ENCODE data around the gene C16orf46.

Gene C16orf46

DNA sequence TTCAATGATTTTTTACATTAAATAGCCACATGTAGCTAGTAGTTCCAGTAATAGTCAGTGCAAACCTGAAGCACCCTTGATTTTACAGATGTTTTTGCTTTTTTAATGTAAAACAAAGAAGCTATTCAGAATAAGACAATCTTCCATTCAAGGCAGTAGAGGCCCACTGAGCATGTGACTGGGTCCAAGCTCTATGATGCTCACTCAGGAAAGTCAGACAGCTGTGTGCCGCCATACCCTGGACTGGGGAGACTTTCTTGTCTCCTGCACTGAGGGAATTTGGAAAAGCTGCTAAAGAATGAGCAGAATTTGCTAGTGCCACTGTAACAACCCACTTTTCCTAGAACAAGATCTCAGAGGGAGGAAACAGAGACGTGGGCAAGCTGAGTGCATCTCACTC lies 58.5 kb downstream of the C16orf46 start:
- no peak for DNase-seq (ENCODE audit: low read depth in 2 of 2)

DNA sequence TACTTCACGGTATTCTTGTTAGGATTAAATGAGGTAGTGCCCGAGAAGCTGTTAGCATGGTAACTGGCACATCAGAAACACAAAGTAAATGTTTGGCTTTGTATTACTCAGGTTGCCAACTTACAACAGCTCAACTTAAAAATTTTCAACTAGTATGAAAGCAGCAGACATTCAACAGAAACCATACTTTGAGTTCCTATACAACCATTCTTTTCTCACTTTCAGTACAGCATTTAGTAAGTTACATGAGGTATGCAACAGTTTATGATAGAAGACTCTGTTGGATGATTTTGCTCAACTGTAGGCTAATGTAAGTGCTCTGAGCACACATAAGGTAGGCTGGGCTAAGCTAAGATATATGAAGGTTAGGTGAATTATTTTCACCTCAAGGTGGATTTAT lies 62.4 kb downstream of the C16orf46 start:
- DNase-seq (ENCODE audit: low read depth in 2 of 2): no peak

DNA sequence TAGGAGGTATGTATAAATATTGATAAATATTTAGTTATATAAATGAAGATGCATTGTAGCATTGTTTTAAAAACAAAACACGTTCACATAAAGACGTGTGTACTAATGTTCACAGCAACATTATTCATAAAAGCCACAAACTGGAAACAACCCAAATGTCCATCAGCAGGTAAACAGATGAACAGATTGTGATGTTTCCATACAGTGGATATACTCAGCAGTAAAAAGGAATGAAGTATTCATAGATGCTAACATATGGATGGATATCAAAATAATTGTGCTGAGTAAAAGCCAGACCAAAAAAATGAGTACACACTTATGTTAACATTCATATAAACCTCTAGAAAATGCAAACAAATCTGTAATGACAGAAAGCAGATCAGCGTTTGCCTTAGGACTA lies 64.1 kb downstream of the C16orf46 start:
- DNase-seq (ENCODE audit: low read depth in 2 of 2): no peak
